Measurements from ENCODE around the gene PLPPR1.
"Not testable (repeated sequence)": the region's sequence is repeated elsewhere in the genome, so short reads cannot be mapped to it uniquely, and the experiment has no call there.

The PLPPR1 gene

GRCh38 chr9:101326501-101326900 is 298.0 kb downstream of the PLPPR1 start:
- no peak for DNase-seq (ENCODE audit: low read depth)
- H3K4me3 ChIP-seq (ENCODE audit: low read length): no peak overlapping the region
- no peak for TF ChIP-seq CTCF (conservative IDR thresholded peaks at IDR 0.05; ENCODE audit: low read depth, low read length)

GRCh38 chr9:101327422-101327909 is 298.9 kb downstream of the PLPPR1 start:
- not testable (repeated sequence) for H3K4me3 ChIP-seq (ENCODE audit: low read length); DNase-seq (ENCODE audit: low read depth)

- H3K4me3 ChIP-seq (ENCODE audit: low read length): no peak overlapping the region
- no peak for TF ChIP-seq CTCF (conservative IDR thresholded peaks at IDR 0.05; ENCODE audit: low read depth, low read length)
- DNase-seq (ENCODE audit: low read depth): no peak
These were observed 303.8 kb downstream of the PLPPR1 start for GRCh38 chr9:101332362-101332761.

GRCh38 chr9:101333490-101333889 is 305.0 kb downstream of the PLPPR1 start:
- no peak overlapping the region for H3K4me3 ChIP-seq (ENCODE audit: low read length)
- DNase-seq (ENCODE audit: low read depth): no peak
- TF ChIP-seq CTCF (conservative IDR thresholded peaks at IDR 0.05; ENCODE audit: low read depth, low read length): no peak

GRCh38 chr9:101333926-101334702 is 305.6 kb downstream of the PLPPR1 start:
- no peak overlapping the region for H3K4me3 ChIP-seq (ENCODE audit: low read length)
- no peak for DNase-seq (ENCODE audit: low read depth)
- no peak for TF ChIP-seq CTCF (conservative IDR thresholded peaks at IDR 0.05; ENCODE audit: low read depth, low read length)

GRCh38 chr9:101336091-101336490 is 307.6 kb downstream of the PLPPR1 start:
- DNase-seq (ENCODE audit: low read depth): no peak
- H3K4me3 ChIP-seq (ENCODE audit: low read length): no peak overlapping the region
- no peak for TF ChIP-seq CTCF (conservative IDR thresholded peaks at IDR 0.05; ENCODE audit: low read depth, low read length)

- no peak overlapping the region for H3K4me3 ChIP-seq (ENCODE audit: low read length)
- TF ChIP-seq CTCF (conservative IDR thresholded peaks at IDR 0.05; ENCODE audit: low read depth, low read length): no peak
- no peak for DNase-seq (ENCODE audit: low read depth)
These were observed 308.7 kb downstream of the PLPPR1 start for GRCh38 chr9:101337237-101337636.
